Hematopoietic multipotent progenitor cell treated with erythropoietin and hydrocortisone succinate and interleukin-3 and kit ligand, for 15 days (in vitro differentiated cells): ENCODE data around the gene DENND2A.
"Not testable (repeated sequence)": the region's sequence is repeated elsewhere in the genome, so short reads cannot be mapped to it uniquely, and the experiment has no call there.

Experiments
- DNase-seq: peaks from one replicate; pipeline ENCODE4 v3.0.0-alpha.2; 2015; ENCODE audit warnings: low spot score

DENND2A gene

GRCh38 chr7:140544388-140544826 is 96.2 kb downstream of the DENND2A start:
- no peak for DNase-seq

GRCh38 chr7:140542228-140542603 is 98.4 kb downstream of the DENND2A start:
- DNase-seq, result no peak

GRCh38 chr7:140541513-140542227 is 98.9 kb downstream of the DENND2A start:
- no peak for DNase-seq

DNA sequence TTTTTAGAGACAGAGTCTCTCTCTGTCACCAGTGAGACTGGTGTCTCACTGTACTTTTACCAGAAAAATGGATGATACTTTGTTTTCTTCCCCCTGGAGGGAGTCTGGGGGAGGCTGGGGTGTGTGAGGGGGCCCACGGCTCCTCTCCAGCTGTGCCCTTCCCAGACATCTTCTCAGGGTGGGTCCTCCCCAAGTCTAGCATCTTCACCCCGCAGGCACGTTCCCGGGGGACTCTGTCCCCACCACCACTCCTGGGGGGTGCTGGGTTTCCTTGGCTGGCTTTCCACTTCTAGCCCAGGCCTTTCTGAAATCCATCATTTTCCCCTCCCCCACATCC is 99.5 kb downstream of the DENND2A start:
- DNase-seq, result no peak

DNA sequence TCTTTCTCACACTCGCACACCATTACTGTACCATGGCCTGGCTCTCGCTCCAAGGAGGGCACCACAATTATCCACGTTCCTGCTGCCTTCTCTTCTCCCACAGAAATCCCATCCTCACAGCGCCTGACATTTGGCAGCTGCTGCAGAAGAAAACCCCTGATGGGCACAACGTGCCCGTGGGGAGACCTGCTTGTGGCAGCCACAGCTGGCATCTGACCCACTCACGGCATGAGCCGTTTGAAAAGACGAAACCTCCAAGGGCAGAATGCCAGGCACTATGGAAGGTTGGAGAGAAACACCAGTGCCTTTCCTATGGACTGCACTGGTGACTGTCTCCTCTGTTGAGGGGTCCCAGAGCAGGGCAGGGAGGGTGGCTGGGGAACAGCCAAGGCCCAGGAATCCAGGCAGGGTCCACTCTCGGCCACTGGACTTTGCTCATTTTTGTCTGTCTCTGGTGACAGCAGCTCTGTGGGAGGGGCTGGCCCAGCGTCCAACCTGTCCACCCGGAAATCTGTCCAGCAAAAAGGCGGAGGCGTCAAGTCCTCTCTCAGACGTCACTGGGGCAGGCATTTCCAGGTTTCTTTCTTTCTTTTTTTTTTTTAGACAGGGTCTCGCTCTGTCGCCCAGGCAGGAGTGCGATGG is 100.4 kb downstream of the DENND2A start:
- DNase-seq, result no peak

- DNase-seq, result no peak
Observed at GRCh38 chr7:140539461-140539860, 101.2 kb downstream of the DENND2A start.

- DNase-seq, result no peak
Observed at GRCh38 chr7:140537750-140538482, 102.7 kb downstream of the DENND2A start.

DNA sequence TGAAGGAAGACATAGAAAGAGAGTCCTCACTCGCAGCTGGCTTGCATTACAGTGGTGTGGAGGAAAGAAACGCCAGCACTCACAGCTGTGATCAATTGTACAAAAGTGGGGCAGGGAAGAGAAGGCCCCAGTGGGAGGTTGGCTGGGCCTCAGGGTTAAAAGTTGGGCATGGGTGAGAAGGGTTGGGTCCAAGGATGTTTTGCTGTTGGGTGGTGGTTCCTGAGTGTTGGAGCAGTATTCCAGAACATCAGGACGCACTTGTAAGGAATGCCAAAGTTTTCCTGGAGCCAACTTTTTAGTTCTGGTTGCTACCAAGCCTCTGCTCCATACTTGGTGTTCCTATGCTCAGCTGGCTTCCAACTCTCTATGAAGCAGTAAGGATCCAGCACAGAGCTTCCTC is 105.9 kb downstream of the DENND2A start:
- DNase-seq, result no peak

GRCh38 chr7:140533394-140533872 is 107.2 kb downstream of the DENND2A start:
- no peak for DNase-seq

DNA sequence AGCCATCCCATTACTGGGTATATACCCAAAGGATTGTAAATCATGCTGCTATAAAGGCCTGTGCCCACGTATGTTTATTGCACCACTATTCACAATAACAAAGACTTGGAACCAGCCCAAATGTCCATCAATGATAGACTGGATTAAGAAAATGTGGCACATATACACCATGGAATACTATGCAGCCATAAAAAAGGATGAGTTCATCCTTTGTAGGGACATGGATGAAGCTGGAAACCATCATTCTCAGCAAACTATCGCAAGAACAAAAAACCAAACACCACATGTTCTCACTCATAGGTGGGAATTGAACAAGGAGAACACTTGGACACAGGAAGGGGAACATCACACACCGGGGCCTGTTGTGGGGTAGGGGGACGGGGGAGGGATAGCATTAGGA is 111.2 kb downstream of the DENND2A start:
- not testable (repeated sequence) for DNase-seq

DNA sequence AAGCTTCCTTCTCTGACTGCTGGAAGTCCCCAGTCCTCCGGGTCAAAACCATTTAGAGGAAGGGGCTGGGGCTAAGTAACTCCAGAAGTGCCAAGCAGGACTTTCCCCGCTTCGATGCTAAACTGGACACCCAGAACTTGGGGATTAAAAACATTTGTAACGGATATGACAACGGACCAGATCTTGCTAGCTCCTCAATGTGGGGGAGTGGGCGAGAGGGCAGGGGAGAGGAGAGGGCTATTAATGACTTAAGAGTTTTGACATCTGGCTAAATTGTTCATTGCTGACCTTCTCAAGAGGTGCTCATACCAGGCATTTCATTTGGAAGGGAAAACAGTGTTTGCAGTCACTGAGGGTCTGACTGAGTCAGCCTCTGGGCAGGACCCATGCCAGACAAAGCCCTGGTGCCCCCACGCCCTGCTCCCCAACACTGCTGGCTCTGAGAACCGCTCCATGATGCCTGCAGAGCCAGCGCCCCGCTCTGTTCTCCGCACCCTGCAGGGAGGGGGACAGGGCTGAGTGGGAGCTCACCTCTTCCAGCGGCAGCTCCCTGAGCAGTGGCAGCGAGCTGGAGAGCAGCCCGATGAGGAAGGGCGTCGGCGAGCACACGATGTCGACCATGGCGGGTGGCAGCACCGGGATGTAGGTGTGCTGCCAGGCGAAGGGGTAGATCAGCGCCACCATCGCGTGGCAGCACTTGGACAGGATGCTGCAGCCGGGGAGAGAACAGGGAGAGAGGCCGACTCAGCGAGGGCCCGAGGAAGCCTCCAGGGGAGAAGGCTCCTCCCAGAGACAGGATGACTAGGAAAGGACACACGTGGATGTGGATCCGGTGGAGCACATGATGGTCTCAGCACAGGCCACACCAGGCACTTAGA is 113.6 kb downstream of the DENND2A start:
- DNase-seq, result no peak

DNA sequence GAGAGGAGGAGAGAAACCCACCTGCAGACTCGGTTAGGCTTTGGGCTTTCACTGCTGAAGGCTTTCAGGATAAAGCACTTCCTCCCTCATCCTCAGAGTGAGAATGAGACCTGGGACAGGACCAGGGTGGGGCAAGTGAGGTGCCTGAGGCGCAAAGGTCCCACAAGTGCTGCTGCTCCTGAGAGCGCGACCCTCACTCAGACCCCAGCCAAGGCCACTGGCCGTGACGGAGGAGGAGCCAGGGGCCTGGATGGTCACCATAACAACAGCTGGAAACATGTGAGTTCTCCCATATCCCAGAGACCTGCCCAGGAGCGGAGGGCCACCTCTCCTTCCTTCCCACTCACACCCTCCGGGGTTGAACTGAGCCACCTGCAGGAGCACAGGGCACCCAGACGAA is 114.4 kb downstream of the DENND2A start:
- no peak for DNase-seq

GRCh38 chr7:140525743-140526142 is 114.9 kb downstream of the DENND2A start:
- no peak for DNase-seq

- DNase-seq, result no peak
Observed at GRCh38 chr7:140521421-140521820, 119.2 kb downstream of the DENND2A start.

DNA sequence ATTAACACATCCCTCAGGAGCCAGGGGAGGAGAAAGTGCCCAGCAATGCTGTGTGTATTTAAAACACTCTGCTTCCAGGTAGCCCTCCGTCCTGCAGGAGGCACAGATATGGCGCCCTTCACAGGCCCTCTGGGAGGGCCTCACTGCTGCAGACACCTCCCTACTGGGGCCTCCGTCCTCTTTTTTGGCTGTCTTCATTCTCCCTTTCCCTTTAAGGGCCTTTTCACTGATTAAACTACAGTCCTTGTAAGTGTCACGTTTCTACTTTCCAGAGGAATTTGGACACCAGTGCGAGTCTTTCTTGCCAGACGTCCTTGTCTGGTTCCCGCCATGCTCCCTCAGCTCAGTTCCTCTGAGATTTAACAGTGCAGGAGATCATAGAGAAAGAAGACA is 121.6 kb downstream of the DENND2A start:
- DNase-seq, result no peak

DNA sequence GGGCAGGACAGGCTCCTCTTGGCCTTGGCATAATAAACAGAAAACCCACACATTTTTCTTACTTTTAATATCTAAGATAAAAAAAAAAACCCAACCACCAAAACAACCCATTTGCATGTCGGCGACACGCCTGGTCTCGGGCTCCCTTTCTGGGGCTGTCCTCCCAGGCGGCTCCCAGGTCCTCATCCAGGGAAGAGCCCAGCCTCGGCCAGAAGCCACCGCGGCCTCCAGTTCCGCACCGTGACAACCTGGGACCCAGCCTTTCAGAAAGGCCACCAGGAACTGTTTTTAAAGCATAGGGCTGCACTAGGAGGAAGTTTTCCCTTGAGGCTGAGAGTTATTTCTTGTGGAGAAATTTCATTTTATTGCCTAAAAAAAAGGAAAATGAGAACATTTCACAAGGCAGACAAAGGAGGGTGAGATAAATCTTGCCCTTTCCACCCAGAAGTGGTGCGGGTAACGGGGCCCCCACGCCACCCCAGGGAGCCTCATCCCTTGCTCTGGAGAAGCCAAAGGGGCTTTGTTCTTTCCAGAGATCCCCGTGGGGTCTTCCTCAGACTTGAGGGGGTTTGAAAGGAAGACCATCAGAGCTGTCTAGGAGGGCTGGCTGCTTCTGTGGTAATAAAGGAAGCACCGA is 122.1 kb downstream of the DENND2A start:
- no peak for DNase-seq

GRCh38 chr7:140517546-140518369 is 122.9 kb downstream of the DENND2A start:
- DNase-seq, result peak; percentile 88

- DNase-seq, result peak; percentile 94
Observed at GRCh38 chr7:140512317-140513000, 128.2 kb downstream of the DENND2A start.

- DNase-seq, result no peak
Observed at GRCh38 chr7:140509789-140510188, 130.8 kb downstream of the DENND2A start.

GRCh38 chr7:140507556-140507955 is 133.1 kb downstream of the DENND2A start:
- peak; percentile 84 for DNase-seq
